ENCODE data around the gene PRKCSH.
"Not testable (repeated sequence)": the region's sequence is repeated elsewhere in the genome, so short reads cannot be mapped to it uniquely, and the experiment has no call there.

The PRKCSH gene

DNA sequence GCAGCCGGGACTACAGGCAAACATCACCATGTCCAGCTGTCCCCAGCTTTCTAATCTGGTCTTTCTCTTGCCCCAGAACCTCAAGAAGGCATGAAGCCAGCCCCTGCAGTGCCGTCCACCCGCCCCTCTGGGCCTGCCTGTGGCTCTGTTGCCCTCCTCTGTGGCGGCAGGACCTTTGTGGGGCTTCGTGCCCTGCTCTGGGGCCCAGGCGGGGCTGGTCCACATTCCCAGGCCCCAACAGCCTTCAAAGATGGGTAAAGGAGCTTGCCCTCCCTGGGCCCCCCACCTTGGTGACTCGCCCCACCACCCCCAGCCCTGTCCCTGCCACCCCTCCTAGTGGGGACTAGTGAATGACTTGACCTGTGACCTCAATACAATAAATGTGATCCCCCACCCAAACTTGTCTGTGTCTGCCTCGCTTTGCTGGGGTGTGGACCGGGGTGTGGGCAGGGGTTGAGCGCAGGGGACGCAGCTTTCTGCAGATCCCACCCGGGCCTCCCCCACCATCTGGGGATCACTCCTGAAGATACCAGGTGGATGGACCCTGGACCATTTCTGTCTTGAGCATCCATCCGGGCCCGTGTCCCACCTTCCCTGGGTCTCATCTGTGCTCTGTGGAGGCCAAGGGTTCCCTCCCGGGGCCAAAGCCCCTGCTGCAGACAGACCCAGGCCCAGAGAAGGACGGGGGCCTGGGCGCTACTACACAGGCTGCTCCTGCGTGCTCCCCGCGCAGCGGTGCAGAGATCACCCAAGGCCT lies 15.3 kb downstream of the PRKCSH start:
- no peak for DNase-seq (ENCODE audit: low spot score)

DNA sequence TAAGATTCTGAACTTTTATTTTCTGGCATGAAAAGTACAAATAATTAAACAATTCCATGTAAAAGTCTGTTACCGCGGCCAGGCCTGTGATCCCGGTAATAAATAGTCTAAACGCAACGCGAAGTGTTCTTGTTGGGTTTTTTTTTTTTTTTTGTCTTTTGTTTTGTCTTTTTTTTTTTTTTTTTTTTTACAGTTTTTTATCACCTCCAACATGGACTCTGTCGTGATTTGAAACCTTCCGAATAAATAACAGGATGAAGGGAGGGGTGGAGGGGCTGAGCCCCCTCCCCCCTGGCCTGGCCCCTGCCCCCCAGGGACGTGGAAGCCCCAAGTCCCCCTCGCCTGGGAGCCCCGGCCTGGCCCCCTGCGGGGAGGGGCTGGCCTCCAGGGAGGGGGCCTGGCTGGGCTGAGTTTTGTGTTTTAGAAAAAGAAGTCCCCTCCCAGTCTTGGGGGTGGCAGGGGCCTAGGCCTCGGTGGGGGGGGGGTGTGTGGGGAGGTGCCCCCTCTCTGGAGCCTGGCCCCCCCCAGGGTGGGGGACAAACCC lies 16.0 kb downstream of the PRKCSH start:
- no peak for DNase-seq (ENCODE audit: low spot score)

GRCh38 chr19:11451871-11452619 lies 16.6 kb downstream of the PRKCSH start:
- DNase-seq (ENCODE audit: low spot score): no peak

DNA sequence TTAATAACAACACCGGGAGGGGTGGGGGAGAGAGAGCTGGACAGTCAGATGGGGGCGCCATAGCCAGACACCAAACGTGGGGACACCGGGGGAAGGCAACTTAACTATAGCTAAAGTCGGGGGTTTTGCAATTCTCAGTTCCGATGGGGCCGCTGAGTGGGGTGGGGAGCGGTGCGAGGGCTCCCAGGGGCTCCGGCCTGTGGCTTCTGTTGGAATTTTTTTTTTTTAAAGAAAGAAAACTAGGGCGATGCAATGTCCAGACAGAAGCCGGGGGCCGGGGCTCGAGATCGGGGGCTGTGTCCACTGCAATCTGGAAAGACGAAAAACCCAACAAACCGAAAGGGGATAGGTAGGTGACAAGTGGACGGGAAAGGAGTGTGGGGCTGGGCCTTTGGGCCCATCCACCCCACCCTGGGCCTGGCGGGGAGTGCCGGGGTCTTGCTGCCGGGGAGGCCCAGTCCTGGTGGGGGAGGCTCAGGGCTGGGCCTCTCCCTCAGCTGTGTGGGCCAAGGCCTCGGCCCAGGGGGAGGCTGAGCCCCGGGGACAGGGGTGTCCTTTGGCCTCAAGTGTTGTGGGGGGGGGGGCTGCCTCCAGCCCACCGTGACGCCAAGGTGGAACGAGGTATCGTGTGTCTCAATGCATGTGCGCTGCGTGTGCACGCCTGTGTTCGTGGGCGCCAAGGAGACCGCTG lies 17.3 kb downstream of the PRKCSH start:
- no peak for DNase-seq (ENCODE audit: low spot score)

- DNase-seq (ENCODE audit: low spot score): no peak
Observed at GRCh38 chr19:11453468-11454341, 18.3 kb downstream of the PRKCSH start.

DNA sequence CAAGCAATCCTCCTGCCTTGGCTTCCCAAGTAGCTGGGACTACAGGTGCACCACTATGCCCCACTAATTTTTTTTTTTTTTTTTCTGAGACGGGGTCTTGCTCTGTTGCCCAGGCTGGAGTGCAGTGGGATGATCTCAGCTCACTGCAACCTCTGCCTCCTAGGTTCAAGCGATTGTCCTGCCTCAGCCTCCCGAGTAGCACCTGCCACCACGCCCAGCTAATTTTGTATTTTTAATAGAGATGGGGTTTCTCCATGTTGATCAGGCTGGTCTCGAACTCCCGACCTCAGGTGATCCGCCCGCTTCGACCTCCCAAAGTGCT lies 19.8 kb downstream of the PRKCSH start:
- not testable (repeated sequence) for DNase-seq (ENCODE audit: low spot score)

- DNase-seq (ENCODE audit: low spot score): no peak
Observed at GRCh38 chr19:11456659-11457058, 21.2 kb downstream of the PRKCSH start.

DNA sequence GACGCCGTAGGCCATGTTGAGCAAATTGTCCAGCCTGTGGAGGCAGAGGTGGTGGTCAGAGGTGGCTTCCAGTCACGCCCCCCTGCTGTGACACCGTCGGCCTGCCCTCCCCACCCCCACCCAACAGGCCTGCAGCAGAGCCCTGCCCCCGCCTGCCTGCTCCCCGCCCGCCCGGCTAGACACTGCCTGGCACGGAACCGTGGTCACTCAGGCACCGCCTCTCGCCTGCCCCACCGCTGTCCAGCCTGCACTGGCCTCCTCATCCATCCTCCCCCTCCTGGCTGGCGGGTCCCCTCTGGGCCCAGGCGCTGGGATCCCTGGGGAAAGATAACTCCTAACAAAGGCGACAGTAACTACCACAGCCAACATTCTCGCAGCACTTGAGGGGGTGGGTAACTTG lies 21.7 kb downstream of the PRKCSH start:
- DNase-seq (ENCODE audit: low spot score): no peak

- DNase-seq (ENCODE audit: low spot score): no peak
Observed at GRCh38 chr19:11457831-11458230, 22.4 kb downstream of the PRKCSH start.

DNA sequence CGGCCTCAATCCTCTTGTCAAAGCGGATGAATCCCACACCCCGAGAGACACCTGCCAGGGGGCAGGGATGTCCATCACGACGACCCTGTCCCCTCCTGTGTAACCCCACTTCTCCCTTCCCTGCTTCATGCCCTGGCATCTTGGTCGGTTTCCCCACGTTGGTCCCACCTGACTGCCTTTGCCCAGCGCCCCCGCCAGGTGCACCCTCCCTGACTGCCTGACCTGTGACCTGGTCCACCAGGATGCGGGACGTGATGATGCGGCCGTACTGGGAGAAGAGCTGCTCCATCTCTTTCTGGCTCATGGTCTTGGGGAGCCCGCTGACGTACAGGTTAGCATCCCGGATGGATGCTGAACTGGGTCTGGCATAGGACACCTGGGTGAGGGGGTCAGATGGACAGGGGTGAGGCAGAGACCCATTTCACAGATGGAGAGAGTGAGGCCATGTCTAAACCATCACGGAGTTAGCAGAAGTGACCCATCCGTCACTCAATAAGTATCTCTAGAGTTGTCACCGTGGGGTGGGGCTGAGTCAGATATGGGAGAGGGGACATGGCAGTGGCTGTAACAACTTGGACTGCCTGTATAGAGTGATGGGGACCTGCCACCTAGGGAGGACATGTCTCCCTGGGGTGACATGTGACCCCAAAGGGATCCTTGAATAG lies 22.9 kb downstream of the PRKCSH start:
- DNase-seq (ENCODE audit: low spot score): no peak

DNA sequence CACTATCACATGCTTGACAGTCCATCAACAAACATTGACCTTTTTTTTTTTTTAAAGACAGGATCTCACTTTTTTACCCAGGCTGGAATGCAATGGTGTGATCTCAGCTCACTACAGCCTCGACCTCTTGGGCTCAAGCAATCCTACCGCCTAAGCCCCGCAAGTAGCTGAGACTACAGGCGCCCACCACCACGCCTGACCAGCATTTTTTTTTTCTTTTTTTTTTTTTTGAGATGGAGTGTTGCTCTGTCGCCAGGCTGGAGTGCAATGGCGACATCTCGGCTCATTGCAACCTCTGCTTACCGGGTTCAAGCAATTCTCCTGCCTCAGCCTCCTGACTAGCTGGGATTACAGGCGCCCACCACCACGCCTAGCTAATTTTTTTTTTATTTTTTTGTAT lies 23.5 kb downstream of the PRKCSH start:
- not testable (repeated sequence) for DNase-seq (ENCODE audit: low spot score)

GRCh38 chr19:11460207-11460606 lies 24.8 kb downstream of the PRKCSH start:
- peak; percentile 26 for DNase-seq (ENCODE audit: low spot score)

DNA sequence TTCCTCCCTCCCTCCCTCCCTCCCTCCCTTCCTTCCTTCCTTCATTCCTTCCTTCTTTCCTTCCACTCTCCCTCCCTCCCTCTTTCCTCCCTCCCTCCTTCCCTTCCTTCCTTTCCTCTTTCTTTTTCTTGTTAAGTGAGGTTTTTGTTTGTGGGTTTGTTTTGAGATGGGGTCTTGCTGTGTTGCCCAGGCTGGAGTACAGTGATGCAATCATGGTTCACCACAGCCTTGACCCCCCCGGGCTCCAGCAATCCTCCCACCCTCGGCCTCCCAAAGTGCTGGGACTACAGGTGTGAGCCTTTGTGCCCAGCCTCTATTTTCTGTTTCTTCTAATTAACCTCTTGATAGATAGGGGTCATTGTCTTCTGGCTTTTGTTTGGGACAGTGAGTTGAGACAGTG lies 26.0 kb downstream of the PRKCSH start:
- no peak for DNase-seq (ENCODE audit: low spot score)

DNA sequence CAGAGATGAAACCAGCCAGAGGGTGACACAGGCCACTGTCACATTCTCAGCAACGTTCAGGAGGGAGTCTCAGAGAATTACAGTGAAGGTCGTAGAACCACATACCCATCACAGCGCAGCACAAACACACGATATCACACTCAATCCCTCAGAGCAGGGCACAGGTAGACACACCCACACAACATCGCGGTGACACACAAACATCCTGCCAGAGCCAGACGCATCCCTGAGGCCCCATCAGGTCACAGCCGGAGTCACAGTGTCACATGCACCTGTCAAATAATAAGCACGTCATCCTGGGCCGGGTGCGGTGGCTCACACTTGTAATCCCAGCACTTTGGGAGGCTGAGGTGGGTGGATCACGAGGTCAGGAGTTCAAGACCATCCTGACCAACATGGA lies 28.0 kb downstream of the PRKCSH start:
- no peak for DNase-seq (ENCODE audit: low spot score)

GRCh38 chr19:11464333-11465265 lies 29.2 kb downstream of the PRKCSH start:
- no peak for DNase-seq (ENCODE audit: low spot score)

GRCh38 chr19:11465600-11465999 lies 30.2 kb downstream of the PRKCSH start:
- DNase-seq (ENCODE audit: low spot score): no peak

GRCh38 chr19:11468266-11468845 lies 32.9 kb downstream of the PRKCSH start:
- not testable (repeated sequence) for DNase-seq (ENCODE audit: low spot score)

- DNase-seq (ENCODE audit: low spot score): no peak
Observed at GRCh38 chr19:11473725-11474124, 38.3 kb downstream of the PRKCSH start.

DNA sequence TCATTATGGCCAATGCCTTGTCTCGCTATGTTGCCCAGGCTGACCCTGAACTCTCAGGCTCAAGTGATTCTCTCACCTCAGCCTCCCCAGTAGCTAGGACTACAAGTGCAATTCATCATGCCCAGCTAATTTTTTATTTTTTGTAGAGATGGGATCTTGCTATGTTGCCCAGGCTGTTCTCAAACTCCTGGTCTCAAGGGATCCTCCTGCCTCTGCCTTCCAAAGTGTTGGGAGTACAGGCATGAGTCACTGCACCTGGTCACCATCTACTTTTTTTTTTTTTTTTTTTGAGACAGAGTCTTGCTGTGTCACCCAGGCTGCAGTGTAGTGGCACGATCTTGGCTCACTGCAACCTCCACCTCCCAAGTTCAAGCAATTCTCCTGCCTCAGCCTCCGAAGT lies 39.9 kb downstream of the PRKCSH start:
- DNase-seq (ENCODE audit: low spot score): not testable (repeated sequence)

DNA sequence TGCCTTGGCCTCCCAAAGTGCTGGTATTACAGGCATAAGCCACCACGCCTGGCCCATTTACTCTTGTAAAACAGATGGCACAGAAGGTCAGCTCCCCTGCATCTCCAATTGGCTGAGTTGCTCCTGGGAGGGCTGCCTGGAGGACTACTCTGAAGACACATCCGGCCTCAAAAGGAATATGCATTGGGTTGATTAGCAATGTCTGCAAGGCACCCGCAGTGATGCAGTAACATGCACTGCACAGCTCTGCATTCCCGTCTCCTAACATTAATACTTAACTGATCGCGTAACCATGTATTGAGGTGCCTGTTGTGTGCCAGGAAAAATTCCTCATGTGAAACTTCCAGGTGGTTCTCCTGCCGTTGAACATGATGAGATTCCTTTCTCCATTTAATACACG lies 40.4 kb downstream of the PRKCSH start:
- DNase-seq (ENCODE audit: low spot score): no peak

Measured in hematopoietic multipotent progenitor cell treated with erythropoietin and hydrocortisone succinate and interleukin-3 and kit ligand, for 17 days (in vitro differentiated cells).